ENCODE measurements around the gene GADD45B.
"Not testable (repeated sequence)": the region's sequence is repeated elsewhere in the genome, so short reads cannot be mapped to it uniquely, and the experiment has no call there.

Gene GADD45B

DNA sequence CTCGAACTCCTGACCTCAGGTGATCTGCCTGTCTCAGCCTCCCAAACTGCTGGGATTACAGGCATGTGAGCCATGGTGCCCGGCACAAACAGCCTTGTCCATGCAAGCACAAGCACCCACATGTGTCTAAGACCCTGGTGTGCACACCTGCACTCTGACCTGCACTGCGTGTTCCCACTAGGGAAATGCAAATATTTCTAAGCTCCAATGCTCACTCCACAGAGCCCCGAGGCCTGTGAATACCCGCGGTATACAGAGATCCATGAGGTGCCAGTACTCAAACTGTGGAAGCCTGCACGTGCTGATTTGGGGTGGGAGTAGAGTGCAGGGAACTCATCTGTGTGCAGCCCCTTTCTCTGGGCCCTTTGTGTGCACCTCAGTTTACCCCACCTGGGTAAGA, 14.7 kb downstream of the GADD45B start:
- DNase-seq = no peak

DNA sequence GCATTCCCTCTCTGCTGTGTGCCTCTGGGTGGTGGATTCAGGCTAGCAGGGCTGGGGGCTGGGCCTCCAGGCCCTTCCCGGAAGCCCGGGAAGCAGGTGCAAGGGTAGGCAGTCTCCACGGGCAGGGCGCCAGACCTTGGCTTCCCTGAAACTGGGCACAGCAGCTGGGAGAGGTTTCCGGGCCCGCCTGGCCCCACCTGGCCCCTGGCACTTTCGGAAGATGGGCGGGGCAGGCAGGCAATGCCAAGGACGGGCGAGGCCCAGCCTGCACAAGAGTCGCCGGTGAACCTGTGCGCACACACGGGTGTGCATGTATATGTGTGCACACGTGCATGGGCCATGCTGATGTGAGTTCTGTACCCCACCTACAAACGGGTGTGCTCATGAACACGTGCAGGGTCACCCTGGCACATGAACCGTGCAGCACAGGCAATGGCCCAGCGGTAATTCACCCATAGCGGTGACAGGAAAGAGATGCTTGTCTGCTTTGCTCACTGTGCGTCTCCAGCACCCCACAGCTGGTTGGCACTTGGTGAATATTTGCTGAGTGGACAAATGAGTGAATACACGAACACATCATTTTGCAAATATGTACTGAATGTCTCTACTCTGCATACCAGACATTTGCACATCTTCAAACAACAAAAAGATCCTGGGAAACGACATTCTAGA, 15.3 kb downstream of the GADD45B start:
- peak; percentile 84 for DNase-seq

DNA sequence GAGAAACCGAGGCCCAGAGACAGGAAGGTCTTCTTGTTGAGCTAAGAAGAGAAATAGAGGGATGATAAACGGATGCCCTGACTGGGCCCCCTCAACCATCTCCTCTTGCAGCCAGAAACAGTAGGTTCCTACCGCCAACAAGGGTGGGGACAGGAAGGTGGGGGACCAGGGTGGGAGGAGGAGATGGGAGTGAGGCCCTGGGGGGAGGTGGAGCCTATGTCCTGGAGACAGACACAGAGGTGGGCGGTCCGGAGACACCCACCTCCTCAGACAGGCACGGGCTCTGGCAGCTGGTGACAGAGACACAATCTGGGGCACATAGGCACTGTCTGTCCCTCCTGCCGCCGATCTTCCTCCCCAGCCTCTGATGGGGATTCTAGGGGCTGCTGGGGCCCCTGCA, 16.9 kb downstream of the GADD45B start:
- no peak for DNase-seq

DNA sequence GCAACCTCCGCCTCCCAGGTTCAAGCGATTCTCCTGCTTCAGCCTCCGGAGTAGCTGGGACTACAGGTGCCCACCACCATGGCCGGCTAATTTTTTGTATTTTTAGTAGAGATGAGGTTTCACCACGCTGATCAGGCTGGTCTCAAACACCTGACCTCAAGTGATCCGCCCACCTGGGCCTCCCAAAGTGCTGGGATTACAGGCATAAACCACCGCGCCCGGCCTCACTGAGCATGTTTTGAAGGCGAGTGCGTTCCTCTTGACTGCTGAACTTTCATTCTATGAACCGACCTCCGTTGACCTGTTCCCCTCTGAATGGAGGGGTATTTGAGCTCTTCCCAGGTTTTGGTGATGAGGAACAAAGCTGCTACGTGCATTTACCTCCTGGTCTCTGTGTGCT, 17.5 kb downstream of the GADD45B start:
- DNase-seq = not testable (repeated sequence)

- DNase-seq = no peak
Observed at GRCh38 chr19:2494084-2494446, 18.1 kb downstream of the GADD45B start.

- DNase-seq = peak; percentile 10
Observed at GRCh38 chr19:2494447-2495129, 18.7 kb downstream of the GADD45B start.

DNA sequence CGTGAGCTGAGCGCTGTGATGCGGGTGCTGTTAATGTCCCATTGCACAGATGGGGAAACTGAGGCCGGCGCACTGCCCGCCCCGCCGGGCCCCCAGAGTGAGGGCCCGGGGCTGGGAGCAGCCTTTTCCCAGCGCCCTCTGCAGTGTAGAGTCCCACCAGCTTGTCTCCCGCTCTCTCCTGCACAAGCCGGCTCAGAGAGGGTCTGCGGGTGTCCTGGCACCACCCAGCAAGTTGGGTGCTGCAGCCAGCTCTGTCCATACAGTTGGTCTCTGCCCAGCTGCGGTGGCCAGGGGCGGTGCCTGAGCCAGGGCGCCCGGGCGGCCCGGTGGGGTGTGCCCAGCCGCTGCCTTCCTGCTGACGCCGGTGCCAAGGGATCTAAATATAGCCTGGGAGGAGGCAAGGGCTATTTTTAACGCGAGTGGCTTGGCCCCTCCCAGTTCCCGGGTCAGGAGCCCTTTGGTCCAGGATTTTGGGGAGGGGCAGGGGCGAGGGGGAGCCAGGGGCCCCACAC, 19.3 kb downstream of the GADD45B start:
- peak; percentile 14 for DNase-seq

GRCh38 chr19:2495651-2496316, 19.9 kb downstream of the GADD45B start:
- DNase-seq = no peak

DNA sequence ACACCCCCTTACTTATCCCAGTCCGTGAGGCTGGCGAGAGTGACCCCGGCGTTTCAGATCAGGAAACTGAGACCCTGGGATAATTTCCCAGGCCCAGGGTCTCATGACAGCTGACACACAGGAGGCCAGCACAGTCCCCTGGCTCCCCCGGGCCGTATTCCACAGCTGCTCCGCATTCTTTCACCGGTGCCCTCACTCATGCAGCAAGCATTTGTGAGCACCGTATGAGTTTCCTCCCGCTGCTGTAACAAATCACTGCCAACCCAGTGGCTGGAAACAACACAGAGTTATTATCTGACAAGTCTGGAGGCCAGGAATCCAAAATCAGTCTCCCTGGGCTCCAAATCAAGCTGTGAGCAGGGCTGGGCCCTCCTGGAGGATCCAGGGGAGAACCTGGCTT, 21.3 kb downstream of the GADD45B start:
- no peak for DNase-seq

GRCh38 chr19:2500156-2500555, 24.2 kb downstream of the GADD45B start:
- DNase-seq = no peak

DNA sequence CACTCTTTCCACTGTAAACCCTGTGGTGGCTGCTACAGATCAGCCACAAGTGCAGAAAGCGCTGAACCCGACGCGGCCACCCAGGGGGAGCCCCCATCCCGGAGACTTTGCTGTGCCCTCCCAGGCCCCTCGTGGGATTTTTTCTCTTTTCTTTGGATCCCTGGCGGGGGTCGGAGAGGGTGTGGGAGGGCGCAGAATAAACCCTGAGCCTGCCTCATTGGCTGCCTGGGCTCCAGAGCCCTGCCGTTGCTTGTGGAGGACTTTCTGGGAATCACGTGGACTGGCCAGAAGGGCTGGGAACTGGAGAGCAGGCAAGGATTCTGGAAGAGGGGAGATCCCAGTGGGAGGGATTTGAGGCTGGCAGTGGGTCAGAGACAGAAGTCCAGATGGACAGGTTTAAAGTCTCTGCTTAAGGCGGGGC, 24.9 kb downstream of the GADD45B start:
- no peak for DNase-seq

DNA sequence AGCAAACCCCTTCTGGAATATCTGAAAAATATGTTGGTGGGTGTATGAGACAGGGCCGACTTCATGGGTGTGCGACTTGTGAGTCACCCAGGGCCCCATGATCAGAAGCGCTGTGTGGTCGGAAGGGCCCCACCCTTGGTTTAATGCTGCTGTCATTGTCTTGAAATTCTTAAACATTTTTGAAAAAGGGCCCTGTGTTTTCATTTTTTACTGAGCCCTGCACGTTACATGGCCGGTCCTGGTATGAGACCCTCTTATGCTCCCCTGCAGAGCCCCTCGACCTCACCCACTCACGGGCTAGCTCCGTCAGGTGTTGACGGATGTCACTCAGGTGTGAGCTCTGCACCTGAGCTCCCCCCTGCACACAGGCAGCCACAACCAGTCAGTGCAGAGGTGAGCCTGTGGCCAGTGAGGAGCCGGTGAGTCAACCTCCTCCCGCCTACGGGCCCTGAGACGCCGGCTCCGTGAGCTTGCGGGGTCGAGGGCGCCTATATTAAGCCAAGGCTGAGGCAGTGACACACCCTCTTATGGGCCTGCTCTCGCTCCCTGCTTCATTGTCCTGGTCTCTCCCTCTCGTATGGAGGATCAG, 27.7 kb downstream of the GADD45B start:
- no peak for DNase-seq

DNA sequence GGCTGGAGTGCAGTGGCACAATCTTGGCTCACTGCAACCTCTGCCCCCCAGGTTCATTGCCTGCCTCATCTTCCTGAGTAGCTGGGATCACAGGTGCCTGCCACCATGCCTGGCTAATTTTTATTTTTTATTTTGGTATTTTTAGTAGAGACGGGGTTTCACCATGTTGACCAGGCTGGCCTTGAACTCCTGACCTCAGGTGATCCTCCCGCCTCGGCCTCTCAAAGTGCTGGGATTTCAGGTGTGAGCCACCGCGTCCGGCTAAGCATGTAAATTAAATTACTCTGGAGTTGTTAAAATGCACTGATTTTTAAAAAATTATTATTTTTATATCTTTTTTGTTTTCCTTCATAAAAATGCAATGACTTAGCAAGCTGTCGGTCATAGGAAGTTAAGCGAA, 30.7 kb downstream of the GADD45B start:
- DNase-seq = not testable (repeated sequence)

DNA sequence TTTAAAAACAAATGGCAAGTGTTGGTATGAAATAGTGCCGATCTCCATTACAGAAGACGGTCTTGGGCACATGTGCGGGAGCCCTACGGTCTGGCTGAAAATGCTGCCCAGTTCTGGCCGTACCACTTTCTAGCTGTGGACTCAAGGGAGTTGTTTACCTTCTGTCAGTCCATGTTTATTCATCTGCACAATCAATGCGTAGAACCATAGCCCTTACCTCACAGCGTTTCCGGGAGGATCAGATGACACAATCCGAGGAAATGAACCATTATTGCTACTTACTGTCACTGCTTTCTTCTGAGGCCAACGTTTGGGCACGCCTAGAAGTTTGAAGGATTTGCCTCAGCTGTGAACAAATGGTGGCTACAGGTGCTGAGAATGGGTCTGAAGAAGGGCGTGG, 31.2 kb downstream of the GADD45B start:
- peak; percentile 91 for DNase-seq

DNA sequence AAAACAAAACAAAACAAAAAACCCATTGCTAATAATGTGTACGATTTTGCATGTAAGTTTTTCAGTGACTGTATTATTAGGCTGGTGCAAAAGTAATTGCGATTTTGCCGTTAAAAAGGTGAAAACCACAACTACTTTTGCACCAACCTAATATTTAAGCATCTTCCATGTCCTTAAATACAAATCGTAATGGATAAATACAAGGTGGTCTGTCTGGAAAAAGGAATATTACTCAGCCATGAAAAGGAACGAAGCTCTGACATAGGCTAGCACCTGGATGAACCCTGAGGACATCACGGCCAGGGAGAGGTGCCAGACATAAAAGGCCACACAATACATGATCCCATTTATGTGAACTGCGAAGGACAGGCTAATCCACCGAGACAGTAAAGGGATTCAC, 33.2 kb downstream of the GADD45B start:
- no peak for DNase-seq

- no peak for DNase-seq
Observed at GRCh38 chr19:2511570-2511969, 35.6 kb downstream of the GADD45B start.

- DNase-seq = no peak
Observed at GRCh38 chr19:2511991-2512390, 36.1 kb downstream of the GADD45B start.

DNA sequence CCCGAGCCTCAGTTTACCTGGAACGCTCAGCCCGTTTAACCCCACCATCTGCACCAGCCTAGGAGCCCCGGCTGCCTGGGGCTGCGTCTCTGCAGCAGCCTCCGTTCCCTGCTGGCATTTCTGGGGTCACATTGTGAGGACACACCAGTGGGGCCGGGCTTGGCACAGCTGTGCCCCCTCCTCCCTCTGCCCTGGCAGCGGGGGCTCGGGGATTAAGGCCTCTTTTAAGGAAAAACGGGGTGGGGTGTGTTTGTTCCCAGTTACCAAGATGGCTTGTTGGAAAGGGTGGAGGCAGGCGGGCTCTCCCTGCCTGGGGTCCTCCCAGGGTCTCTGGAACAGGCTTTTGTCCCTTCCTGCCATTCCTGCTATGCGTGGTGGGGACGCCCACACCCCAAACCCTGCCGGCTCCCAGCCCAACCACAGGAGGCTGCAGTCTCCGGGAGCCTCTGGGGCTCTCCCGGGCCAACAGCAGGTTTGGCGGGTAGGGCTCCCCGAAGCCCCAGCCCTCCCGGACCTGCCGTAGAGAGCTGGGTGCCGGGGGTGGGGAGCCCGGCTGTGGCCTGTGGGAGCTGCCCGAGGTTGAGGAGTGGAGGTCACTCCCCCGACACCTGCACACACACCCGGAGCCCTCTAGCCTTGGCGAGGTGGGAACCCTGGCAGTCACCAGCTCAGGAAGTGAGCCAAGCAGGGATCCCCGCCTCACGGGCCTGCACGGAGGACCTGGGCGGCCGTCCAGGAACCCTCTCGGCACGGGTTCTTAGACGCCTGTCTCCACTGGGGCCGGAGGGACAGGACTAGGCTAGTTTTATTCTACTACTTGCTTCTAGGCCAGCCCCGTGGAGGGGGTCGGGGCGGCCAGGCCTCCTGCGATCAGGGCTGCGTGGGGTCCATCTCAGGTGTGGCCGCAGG, 36.9 kb downstream of the GADD45B start:
- DNase-seq = no peak

DNA sequence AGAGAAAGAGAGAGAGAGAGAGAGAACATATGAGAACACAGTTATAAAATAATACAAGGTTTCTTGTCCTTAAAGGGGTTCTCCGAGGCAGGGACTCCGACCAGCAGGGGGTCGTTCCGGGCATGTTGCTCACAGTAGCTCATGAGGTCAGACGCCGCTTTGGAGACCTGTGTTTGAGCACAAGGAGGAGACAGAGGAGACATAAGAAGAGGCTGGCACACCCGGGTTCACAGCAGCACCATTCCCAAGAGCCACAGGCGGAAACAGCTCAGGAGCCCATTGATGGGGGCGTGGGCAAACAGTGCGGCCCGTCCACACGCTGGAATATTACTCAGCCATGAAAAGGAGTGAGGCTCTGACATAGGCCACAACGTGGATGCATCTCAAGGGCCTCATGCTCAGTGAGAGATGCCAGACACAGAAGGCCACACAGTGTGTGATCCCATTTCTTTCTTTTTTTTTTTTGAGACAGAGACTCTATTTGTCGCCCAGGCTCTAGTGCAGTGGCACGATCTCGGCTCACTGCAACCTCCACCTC, 39.1 kb downstream of the GADD45B start:
- no peak for DNase-seq

DNA sequence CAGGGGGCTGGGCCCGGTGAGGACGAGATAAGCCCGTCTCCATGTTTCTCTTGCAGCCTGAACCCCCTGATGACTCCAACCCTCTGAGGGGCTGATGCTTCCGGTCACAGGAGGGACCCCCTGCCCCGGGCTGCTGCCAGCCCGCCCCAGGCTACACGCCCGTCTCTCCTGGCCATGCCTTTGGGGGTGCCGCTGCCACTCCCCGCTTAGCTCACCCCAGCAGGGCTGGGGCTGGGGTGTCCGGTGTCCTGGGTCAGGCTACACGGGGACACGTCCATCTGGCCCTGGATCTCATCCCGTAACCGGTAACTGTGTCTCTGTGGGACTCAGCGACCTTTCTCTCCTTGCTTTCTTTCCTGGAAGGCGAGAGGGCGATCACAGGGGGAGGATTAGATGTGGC, 40.8 kb downstream of the GADD45B start:
- no peak for DNase-seq

- no peak for DNase-seq
Observed at GRCh38 chr19:2517881-2518601, 42.1 kb downstream of the GADD45B start.

DNA sequence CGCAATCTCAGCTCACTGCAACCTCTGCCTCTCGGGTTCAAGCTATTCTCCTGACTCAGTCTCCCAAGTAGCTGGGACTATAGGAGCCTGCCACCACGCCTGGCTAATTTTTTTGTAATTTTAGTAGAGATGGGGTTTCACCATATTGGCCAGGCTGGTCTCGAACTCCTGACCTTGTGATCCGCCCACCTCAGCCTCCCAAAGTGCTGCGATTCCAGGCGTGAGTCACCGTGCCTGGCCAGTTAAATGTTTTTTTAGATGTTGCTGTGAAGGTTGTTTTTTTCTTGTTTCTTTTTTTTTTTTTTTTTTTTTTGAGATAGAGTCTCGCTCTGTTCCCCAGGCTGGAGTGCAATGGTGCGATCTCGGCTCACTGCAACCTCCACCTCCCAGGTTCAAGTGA, 42.9 kb downstream of the GADD45B start:
- DNase-seq = not testable (repeated sequence)

All from NCI-H2029 treated with DMSO at 0.1 percent for 48 hours (cell line).